Lung (tissue), 16 donors: ENCODE results near the gene KCTD8. TPM values are rescaled to one million over a fixed set of nuclear protein-coding genes. Genes with fewer than 3 reads are reported as not detected.
A peak's percentile ranks its signal among the peaks of the same experiment; 100 is the strongest.

Source experiments
- ATAC-seq: fragments of 200-7000 bp; cut with Tn5 transposase; one replicate; pipeline ENCODE4 v1.9.1; 2020; ENCODE audit warnings: moderate number of reproducible peaks; ENCODE audit not compliant: insufficient read depth, low FRiP score
- DNase-seq, 3 donors: peaks; one replicate each; pipeline ENCODE4 v3.0.0-alpha.2; 2013 to 2017
- H3K27ac ChIP-seq, 2 donors: one replicate each; pipeline ENCODE4 v1.5.1; 2013; ENCODE audit warnings: mild to moderate bottlenecking in 2 of 2, moderate library complexity in 2 of 2, control low read depth in 1 of 2, inconsistent platforms in 1 of 2, low read depth in 1 of 2, low read length in 1 of 2
- H3K27me3 ChIP-seq, 3 donors: one replicate each; pipeline ENCODE4 v1.5.1; 2013; ENCODE audit warnings: low read length in 2 of 3; ENCODE audit not compliant: control insufficient read depth in 3 of 3, insufficient read depth in 3 of 3
- H3K36me3 ChIP-seq, 4 donors: one replicate each; pipeline ENCODE4 v1.5.1; 2013; ENCODE audit warnings: low read length in 4 of 4, mild to moderate bottlenecking in 1 of 4, moderate library complexity in 1 of 4; ENCODE audit not compliant: control insufficient read depth in 4 of 4, insufficient read depth in 4 of 4
- H3K4me1 ChIP-seq, 5 donors: one replicate each; pipeline ENCODE4 v1.5.1; 2013; ENCODE audit warnings: low read length in 5 of 5, mild to moderate bottlenecking in 2 of 5, moderate library complexity in 1 of 5; ENCODE audit not compliant: control insufficient read depth in 5 of 5, insufficient read depth in 5 of 5
- H3K4me3 ChIP-seq: one replicate; pipeline ENCODE4 v1.5.1; 2013; ENCODE audit warnings: mild to moderate bottlenecking, control low read depth, moderate library complexity
- H3K9ac ChIP-seq, 2 donors: one replicate each; pipeline ENCODE4 v1.5.1; 2013; ENCODE audit warnings: low read length in 2 of 2, control low read depth in 1 of 2; ENCODE audit not compliant: insufficient read depth in 1 of 2
- H3K9me3 ChIP-seq, 4 donors: one replicate each; pipeline ENCODE4 v1.5.1; 2013; ENCODE audit warnings: low read length in 3 of 4, mild to moderate bottlenecking in 1 of 4, moderate library complexity in 1 of 4; ENCODE audit not compliant: control insufficient read depth in 4 of 4, insufficient read depth in 3 of 4
- CTCF ChIP-seq: IDR thresholded peaks from 2 replicates; pipeline ENCODE4 v1.5.1; 2012; ENCODE audit warnings: mild to moderate bottlenecking; ENCODE audit errors: control extremely low read depth, extremely low read depth
- WGBS, 2 donors: extraction: QIAGEN DNeasy Blood & Tissue Kit; methylation state at CpG; one replicate each; pipeline ENCODE4 v1.1.7; 2013; 5-methylcytosine and 5-hydroxymethylcytosine counted together
- long read RNA-seq, 5 donors: transcript quantifications; one replicate each; lab custom pipeline, GENCODE V29; 2026
- polyA plus RNA-seq, 2 donors: library from polyadenylated mRNA; stranded (reverse); fragments of 200-250 nt; gene quantifications; one replicate each; pipeline ENCODE4 v1.2.1, GENCODE V29; 2013
- total RNA-seq, 2 donors: library from RNA; depleted of rRNA in 1 of 2; stranded (reverse); fragments of >200 nt in 1 of 2; gene quantifications; one replicate each; pipeline ENCODE4 v1.2.1, GENCODE V29; 2014 to 2021
- donor health status: control.
- donor health status: control.
- donor health status: Bipolar disorder and iron deficiency.
- donor health status: healthy.
- donor health status: DM: yes; HTN: yes; CAD: no.

Gene KCTD8
- under 1 TPM; 0.06 to 0.17 TPM for total RNA-seq
- polyA plus RNA-seq = under 1 TPM; 0.02 to 0.14 TPM
- long read RNA-seq, donor 1 = 0 reads
- long read RNA-seq, donor 2 = 0 reads
- long read RNA-seq, donor 3 = 0 reads
- long read RNA-seq, donor 4 = 0 reads
- long read RNA-seq, donor 5 = 0 reads

GRCh38 chr4:44448521-44449461 is at the start of gene KCTD8:
Gene KCTD8, minus strand, starts transcription at chr4:44448809.
- peak; percentile 82 to 89 (median 88) for DNase-seq
- ATAC-seq = peak; percentile 85
- Histone ChIP-seq H3K27me3 (peaks cover 0 to 65% (median 50%) of the 10 kb centered on the region in 3 donors), H3K27ac (no peak within 1 kb of the TSS), H3K36me3 (no peaks in the 10 kb centered on the region), H3K9ac (no peak within 1 kb of the TSS), H3K4me1 (peaks cover 0 to 12% (median 3%) of the 10 kb centered on the region in 5 donors), H3K4me3 (peak within 1 kb of the TSS; percentile 37), H3K9me3 (peaks cover 0 to 2% (median 0%) of the 10 kb centered on the region in 4 donors)
- WGBS, 2 donors = 1% methylated on average over 69 to 74 of the region's 74 CpGs
- no peak for TF ChIP-seq CTCF

GRCh38 chr4:44494810-44495701 is 46.4 kb upstream of the KCTD8 start:
- no peak overlapping the region for H3K27ac ChIP-seq
- no peaks in the 10 kb centered on the region for H3K27me3 ChIP-seq
- H3K36me3 ChIP-seq = no peaks in the 10 kb centered on the region
- H3K4me1 ChIP-seq = no peaks in the 10 kb centered on the region
- TF ChIP-seq CTCF = no peak
- no peak for DNase-seq
- ATAC-seq = no peak
- whole genome bisulfite sequencing, 2 donors = 0% methylated on average over 1 of the region's 1 CpG
- no peak overlapping the region for H3K4me3 ChIP-seq
- no peak overlapping the region for H3K9ac ChIP-seq
- no peaks in the 10 kb centered on the region for H3K9me3 ChIP-seq

GRCh38 chr4:44493924-44494323 is 45.3 kb upstream of the KCTD8 start:
- ATAC-seq = no peak
- Histone ChIP-seq H3K4me1 (no peaks in the 10 kb centered on the region), H3K27me3 (no peaks in the 10 kb centered on the region), H3K27ac (no peak overlapping the region), H3K9ac (no peak overlapping the region), H3K9me3 (no peaks in the 10 kb centered on the region), H3K4me3 (no peak overlapping the region), H3K36me3 (no peaks in the 10 kb centered on the region)
- peak in 2 of 3 donors; percentile 1 to 12 for DNase-seq
- WGBS, 2 donors = 40 to 43% methylated on average over 6 of the region's 6 CpGs
- no peak for TF ChIP-seq CTCF
